ENCODE results near the gene BIN1.
"Not testable (repeated sequence)": the region's sequence is repeated elsewhere in the genome, so short reads cannot be mapped to it uniquely, and the experiment has no call there.

DNA sequence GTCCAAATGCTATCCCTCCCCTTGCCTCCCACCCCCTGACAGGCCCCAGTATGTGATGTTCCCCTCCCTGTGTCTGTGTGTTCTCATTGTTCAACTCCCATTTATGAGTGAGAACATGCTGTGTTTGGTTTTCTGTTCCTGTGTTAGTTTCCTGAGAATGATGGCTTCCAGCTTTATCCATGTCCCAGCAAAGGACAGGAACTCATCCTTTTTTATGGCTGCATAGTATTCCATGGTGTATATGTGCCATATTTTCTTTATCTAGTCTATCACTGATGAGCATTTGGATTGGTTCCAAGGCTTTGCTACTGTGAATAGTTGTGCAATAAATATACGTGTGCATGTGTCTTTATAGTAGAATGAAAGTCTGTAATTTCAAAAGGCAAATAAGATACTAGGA is 78.2 kb downstream of the BIN1 start:
- TF ChIP-seq POLR2A, CTCF (IDR thresholded peaks at IDR 0.05): not testable (repeated sequence)
